GM12874 (cell line): Measurements from ENCODE around the gene CCDC167.

ENCODE experiments used
- CTCF ChIP-seq: IDR thresholded peaks from 2 replicates; pipeline ENCODE4 v1.5.1; 2011; ENCODE audit warnings: low read depth, mild to moderate bottlenecking, control low read depth, low read length, moderate library complexity; ENCODE audit not compliant: insufficient read depth

The CCDC167 gene

GRCh38 chr6:37479266-37479854, 20.3 kb downstream of the CCDC167 start:
- TF ChIP-seq CTCF, result no peak

- no peak for TF ChIP-seq CTCF
These were observed 20.9 kb downstream of the CCDC167 start for GRCh38 chr6:37478827-37479226.

- TF ChIP-seq CTCF, result no peak
These were observed 21.8 kb downstream of the CCDC167 start for GRCh38 chr6:37477656-37478435.

- no peak for TF ChIP-seq CTCF
These were observed 22.5 kb downstream of the CCDC167 start for GRCh38 chr6:37477191-37477590.

- no peak for TF ChIP-seq CTCF
These were observed 25.4 kb downstream of the CCDC167 start for GRCh38 chr6:37474316-37474715.

- no peak for TF ChIP-seq CTCF
These were observed 26.2 kb downstream of the CCDC167 start for GRCh38 chr6:37473364-37474095.

- no peak for TF ChIP-seq CTCF
These were observed 32.0 kb downstream of the CCDC167 start for GRCh38 chr6:37467718-37468117.
